ENCODE data around the gene NXF3.
"Not testable (repeated sequence)": the region's sequence is repeated elsewhere in the genome, so short reads cannot be mapped to it uniquely, and the experiment has no call there.

The NXF3 gene

GRCh38 chrX:103092942-103093341, at the start of gene NXF3:
Gene NXF3 (minus strand): TSS chrX:103093143. CDS start chrX:103093023, 120 bp downstream.
- no peaks in the 10 kb centered on the region for H3K4me1 ChIP-seq (ENCODE audit: control insufficient read depth in 1 of 2, insufficient read depth in 1 of 2, low read depth in 1 of 2, low read length in 1 of 2)
- no peaks in the 10 kb centered on the region for H3K27me3 ChIP-seq
- TF ChIP-seq, protein P1, sequence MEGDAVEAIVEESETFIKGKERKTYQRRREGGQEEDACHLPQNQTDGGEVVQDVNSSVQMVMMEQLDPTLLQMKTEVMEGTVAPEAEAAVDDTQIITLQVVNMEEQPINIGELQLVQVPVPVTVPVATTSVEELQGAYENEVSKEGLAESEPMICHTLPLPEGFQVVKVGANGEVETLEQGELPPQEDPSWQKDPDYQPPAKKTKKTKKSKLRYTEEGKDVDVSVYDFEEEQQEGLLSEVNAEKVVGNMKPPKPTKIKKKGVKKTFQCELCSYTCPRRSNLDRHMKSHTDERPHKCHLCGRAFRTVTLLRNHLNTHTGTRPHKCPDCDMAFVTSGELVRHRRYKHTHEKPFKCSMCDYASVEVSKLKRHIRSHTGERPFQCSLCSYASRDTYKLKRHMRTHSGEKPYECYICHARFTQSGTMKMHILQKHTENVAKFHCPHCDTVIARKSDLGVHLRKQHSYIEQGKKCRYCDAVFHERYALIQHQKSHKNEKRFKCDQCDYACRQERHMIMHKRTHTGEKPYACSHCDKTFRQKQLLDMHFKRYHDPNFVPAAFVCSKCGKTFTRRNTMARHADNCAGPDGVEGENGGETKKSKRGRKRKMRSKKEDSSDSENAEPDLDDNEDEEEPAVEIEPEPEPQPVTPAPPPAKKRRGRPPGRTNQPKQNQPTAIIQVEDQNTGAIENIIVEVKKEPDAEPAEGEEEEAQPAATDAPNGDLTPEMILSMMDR (IDR thresholded peaks at IDR 0.05), result no peak
- no peaks in the 10 kb centered on the region for H3K36me3 ChIP-seq
- no peak within 1 kb of the TSS for H3K27ac ChIP-seq
- no peak within 1 kb of the TSS for H3K4me3 ChIP-seq (ENCODE audit: low read depth in 1 of 2, low read length in 1 of 2)
- no peaks in the 10 kb centered on the region for H3K9me3 ChIP-seq

- H3K36me3 ChIP-seq, H3K27ac ChIP-seq: not testable (repeated sequence)
These were observed 43.6 kb upstream of the NXF3 start for GRCh38 chrX:103136528-103136927.

DNA sequence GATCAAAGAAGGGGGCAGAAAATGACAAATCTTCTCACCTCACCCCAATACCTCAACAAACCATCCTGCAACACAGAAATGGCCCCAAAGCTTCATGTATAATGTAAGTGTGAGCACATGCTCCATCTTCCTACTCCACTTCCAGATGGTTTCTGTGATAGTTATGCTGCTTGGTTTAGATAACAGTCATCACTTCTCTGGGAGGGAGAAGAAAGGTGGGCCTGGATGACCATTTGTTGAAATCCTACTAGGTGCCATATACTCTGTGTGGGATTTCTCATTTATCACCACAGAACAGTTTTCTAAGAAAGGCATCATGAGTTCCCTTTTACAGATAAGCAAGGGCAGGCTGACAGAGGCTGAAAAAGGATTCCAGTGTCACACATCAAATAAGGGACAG, 31.3 kb upstream of the NXF3 start:
- Histone ChIP-seq H3K27me3 (no peaks in the 10 kb centered on the region), H3K4me1 (ENCODE audit: control insufficient read depth in 1 of 2, insufficient read depth in 1 of 2, low read depth in 1 of 2, low read length in 1 of 2) (peaks cover 0 to 4% of the 10 kb centered on the region in 2 experiments), H3K27ac (no peak overlapping the region), H3K9me3 (no peaks in the 10 kb centered on the region), H3K36me3 (no peaks in the 10 kb centered on the region), H3K4me3 (ENCODE audit: low read depth in 1 of 2, low read length in 1 of 2) (no peak overlapping the region)
- TF ChIP-seq, protein P1 (IDR thresholded peaks at IDR 0.05), result no peak

More at GRCh38 chrX:103136528-103136927, 43.6 kb upstream of the NXF3 start:
- H3K9me3 ChIP-seq; H3K27me3 ChIP-seq; H3K4me1 ChIP-seq (ENCODE audit: control insufficient read depth in 1 of 2, insufficient read depth in 1 of 2, low read depth in 1 of 2, low read length in 1 of 2); H3K4me3 ChIP-seq (ENCODE audit: low read depth in 1 of 2, low read length in 1 of 2): not testable (repeated sequence)

- H3K9me3 ChIP-seq, result no peaks in the 10 kb centered on the region
- no peak overlapping the region for H3K4me3 ChIP-seq (ENCODE audit: low read depth in 1 of 2, low read length in 1 of 2)
- TF ChIP-seq, protein P1 (IDR thresholded peaks at IDR 0.05), result no peak
- H3K4me1 ChIP-seq (ENCODE audit: control insufficient read depth in 1 of 2, insufficient read depth in 1 of 2, low read depth in 1 of 2, low read length in 1 of 2), result no peaks in the 10 kb centered on the region
- H3K27me3 ChIP-seq, result no peaks in the 10 kb centered on the region
- no peak overlapping the region for H3K27ac ChIP-seq
- no peaks in the 10 kb centered on the region for H3K36me3 ChIP-seq
These were observed 27.8 kb upstream of the NXF3 start for GRCh38 chrX:103120748-103121147.

DNA sequence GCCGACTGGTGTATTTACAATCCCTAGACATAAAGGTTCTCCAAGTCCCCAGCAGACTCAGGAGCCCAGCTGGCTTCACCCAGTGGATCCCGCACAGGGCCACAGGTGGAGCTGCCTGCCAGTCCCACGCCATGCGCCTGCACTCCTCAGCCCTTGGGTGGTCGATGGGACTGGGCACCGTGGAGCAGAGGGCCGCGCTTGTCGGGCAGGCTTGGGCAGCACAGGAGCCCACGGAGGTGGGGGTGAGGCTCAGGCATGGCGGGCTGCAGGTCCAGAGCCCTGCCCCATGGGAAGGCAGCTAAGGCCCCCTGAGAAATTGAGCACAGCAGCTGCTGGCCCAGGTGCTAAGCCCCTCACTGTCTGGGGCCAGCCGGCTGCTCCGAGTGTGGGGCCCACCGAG, 24.0 kb upstream of the NXF3 start:
- not testable (repeated sequence) for H3K27me3 ChIP-seq; H3K4me3 ChIP-seq (ENCODE audit: low read depth in 1 of 2, low read length in 1 of 2); H3K36me3 ChIP-seq; H3K9me3 ChIP-seq; H3K4me1 ChIP-seq (ENCODE audit: control insufficient read depth in 1 of 2, insufficient read depth in 1 of 2, low read depth in 1 of 2, low read length in 1 of 2); H3K27ac ChIP-seq

- not testable (repeated sequence) for H3K36me3 ChIP-seq; H3K9me3 ChIP-seq; H3K27me3 ChIP-seq; H3K4me1 ChIP-seq (ENCODE audit: control insufficient read depth in 1 of 2, insufficient read depth in 1 of 2, low read depth in 1 of 2, low read length in 1 of 2); H3K27ac ChIP-seq; H3K4me3 ChIP-seq (ENCODE audit: low read depth in 1 of 2, low read length in 1 of 2)
These were observed 16.6 kb upstream of the NXF3 start for GRCh38 chrX:103109497-103109896.

GRCh38 chrX:103107836-103108235, 14.9 kb upstream of the NXF3 start:
- no peak overlapping the region for H3K4me3 ChIP-seq (ENCODE audit: low read depth in 1 of 2, low read length in 1 of 2)
- no peaks in the 10 kb centered on the region for H3K36me3 ChIP-seq
- H3K4me1 ChIP-seq (ENCODE audit: control insufficient read depth in 1 of 2, insufficient read depth in 1 of 2, low read depth in 1 of 2, low read length in 1 of 2), result no peaks in the 10 kb centered on the region
- H3K9me3 ChIP-seq, result no peaks in the 10 kb centered on the region
- H3K27ac ChIP-seq, result no peak overlapping the region
- TF ChIP-seq, protein P1 (IDR thresholded peaks at IDR 0.05), result no peak
- H3K27me3 ChIP-seq, result no peaks in the 10 kb centered on the region

- not testable (repeated sequence) for H3K4me3 ChIP-seq (ENCODE audit: low read depth in 1 of 2, low read length in 1 of 2); H3K9me3 ChIP-seq; H3K27ac ChIP-seq; H3K27me3 ChIP-seq; H3K36me3 ChIP-seq; H3K4me1 ChIP-seq (ENCODE audit: control insufficient read depth in 1 of 2, insufficient read depth in 1 of 2, low read depth in 1 of 2, low read length in 1 of 2)
These were observed 14.3 kb upstream of the NXF3 start for GRCh38 chrX:103107227-103107737.

DNA sequence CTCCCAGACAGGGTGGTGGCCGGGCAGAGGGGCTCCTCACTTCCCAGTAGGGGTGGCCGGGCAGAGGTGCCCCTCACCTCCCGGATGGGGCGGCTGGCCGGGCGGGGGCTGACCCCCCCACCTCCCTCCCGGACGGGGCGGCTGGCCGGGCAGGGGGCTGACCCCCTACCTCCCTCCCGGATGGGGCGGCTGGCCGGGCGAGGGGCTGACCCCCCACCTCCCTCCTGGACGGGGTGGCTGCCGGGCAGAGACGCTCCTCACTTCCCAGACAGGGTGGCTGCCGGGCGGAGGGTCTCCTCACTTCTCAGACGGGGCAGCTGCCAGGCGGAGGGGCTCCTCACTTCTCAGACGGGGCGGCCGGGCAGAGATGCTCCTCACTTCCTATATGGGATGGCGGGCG, 11.4 kb upstream of the NXF3 start:
- H3K27me3 ChIP-seq; H3K4me3 ChIP-seq (ENCODE audit: low read depth in 1 of 2, low read length in 1 of 2); H3K9me3 ChIP-seq; H3K36me3 ChIP-seq; H3K27ac ChIP-seq; H3K4me1 ChIP-seq (ENCODE audit: control insufficient read depth in 1 of 2, insufficient read depth in 1 of 2, low read depth in 1 of 2, low read length in 1 of 2): not testable (repeated sequence)

DNA sequence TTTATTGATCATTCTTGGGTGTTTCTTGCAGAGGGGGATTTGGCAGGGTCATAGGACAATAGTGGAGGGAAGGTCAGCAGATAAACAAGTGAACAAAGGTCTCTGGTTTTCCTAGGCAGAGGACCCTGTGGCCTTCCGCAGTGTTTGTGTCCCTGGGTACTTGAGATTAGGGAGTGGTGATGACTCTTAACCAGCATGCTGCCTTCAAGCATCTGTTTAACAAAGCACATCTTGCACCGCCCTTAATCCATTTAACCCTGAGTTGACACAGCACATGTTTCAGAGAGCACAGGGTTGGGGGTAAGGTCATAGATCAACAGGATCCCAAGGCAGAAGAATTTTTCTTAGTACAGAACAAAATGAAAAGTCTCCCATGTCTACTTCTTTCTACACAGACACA, 10.9 kb upstream of the NXF3 start:
- not testable (repeated sequence) for H3K27ac ChIP-seq; H3K9me3 ChIP-seq; H3K36me3 ChIP-seq; H3K4me1 ChIP-seq (ENCODE audit: control insufficient read depth in 1 of 2, insufficient read depth in 1 of 2, low read depth in 1 of 2, low read length in 1 of 2); H3K27me3 ChIP-seq; H3K4me3 ChIP-seq (ENCODE audit: low read depth in 1 of 2, low read length in 1 of 2)

Data from neutrophil (primary cell).